GM18870 (cell line): ENCODE data around the gene TMEM167A.
"Not testable (repeated sequence)": the region's sequence is repeated elsewhere in the genome, so short reads cannot be mapped to it uniquely, and the experiment has no call there.

ENCODE experiments used
- ATAC-seq: cut with Tn5 transposase; IDR thresholded peaks from one replicate; pipeline ENCODE4 v1.9.1; 2021; ENCODE audit warnings: moderate library complexity; ENCODE audit not compliant: unreplicated experiment

Gene TMEM167A

DNA sequence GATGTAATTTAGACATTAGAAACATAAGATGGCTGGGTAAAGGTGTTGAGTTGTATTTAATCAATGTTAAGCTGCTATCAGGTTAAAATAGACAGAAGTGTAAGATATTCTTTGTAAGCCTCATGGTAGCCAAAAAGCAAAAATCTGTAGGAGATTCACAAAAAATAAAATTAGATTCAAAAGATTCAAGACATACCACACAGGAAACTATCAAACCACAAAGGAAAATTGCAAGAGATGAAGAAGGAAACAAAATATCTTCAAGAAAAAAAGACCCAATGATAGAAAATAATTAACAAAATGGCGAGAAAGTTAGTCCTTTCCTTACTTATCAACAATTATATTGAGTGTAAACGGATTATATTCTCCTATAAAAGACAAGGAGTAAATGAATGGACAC is 15.4 kb upstream of the TMEM167A start:
- no peak for ATAC-seq

GRCh38 chr5:83090169-83090568 is 13.0 kb upstream of the TMEM167A start:
- no peak for ATAC-seq

DNA sequence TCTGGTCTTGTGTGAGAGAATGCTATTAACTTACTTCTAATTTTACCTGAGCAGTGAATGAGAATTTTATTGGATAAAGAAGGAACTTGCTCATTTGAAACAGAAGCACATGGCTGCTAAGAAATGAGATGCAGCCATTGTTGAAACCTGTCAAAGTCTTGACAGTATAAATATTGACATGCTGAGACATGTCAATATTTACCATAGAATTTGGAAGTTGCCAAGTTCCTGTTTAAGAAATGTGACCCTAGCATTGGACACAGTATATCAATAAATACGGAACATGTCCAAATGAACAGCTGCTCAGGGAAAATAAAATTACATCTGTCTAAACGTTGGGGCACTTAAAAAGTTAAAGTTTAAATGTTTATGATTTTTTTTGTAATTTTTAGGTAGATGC is 7.9 kb upstream of the TMEM167A start:
- ATAC-seq = no peak

DNA sequence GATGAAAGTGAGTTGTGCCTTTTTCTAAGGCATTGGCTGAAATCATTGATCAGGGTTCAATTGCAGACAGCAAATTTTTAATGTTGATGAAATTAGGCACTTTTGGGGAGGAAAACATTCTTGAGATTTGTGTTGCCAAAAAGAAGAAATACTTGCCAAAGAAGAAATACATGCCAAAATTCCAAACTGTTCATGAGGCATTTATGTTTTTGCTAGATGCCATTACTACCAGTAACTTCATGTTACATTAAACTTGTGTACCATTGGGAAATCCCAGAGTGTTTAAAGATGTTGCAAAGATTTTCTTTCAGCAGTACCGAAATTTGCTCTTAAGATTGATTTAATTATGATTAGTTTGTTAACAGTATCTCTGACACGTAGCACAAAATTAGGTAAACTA is 7.1 kb upstream of the TMEM167A start:
- no peak for ATAC-seq

DNA sequence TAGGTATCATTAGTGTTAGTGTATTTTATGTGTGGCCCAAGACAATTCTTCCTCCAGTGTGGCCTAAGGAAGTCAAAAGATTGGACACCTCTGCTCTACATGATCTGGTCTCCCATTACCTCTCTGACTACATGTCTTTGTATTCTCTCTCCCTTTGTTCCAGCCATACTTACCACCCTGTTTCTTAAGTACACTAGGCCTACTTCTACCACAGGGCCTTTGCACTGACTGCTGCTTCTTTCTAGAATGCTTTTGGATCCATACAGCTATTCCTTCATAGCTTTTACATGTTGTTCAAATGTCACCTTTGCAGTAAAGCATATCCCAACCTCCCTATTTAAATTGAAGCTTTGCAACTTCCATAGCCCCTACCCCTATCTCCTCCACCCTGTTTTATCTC is 5.6 kb upstream of the TMEM167A start:
- ATAC-seq = no peak

DNA sequence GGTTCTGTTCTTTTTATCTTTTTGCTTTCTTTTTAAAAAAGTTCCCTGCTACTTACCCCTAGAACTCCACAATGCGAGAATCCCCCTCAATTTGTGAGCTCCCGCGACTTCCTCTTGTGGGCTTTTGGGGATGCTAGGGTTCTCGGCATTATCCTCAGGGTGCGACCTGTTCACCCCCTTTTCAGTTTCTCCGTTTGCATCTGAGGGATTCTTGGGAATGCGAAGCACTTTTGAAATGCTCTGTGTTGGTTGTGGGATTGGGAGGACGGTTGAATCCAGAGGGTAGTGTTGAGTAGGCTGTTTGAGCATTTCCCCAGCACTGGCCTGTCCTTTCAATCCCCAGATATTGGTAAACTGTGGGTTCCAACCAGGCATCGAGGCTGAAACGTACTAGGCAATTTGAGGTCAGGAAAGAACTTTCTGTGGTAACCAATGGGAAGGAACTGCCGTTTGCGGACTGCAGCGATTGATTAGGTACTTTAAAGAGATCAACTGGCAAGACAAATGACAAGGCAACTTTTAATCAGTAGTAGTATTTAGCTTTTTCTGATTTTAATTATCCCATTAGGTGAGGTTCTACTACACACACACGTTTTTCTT is 568 bp upstream of the TMEM167A start:
- ATAC-seq = peak; percentile 0

- no peak for ATAC-seq
These were observed 4.2 kb downstream of the TMEM167A start for GRCh38 chr5:83072966-83073365.

DNA sequence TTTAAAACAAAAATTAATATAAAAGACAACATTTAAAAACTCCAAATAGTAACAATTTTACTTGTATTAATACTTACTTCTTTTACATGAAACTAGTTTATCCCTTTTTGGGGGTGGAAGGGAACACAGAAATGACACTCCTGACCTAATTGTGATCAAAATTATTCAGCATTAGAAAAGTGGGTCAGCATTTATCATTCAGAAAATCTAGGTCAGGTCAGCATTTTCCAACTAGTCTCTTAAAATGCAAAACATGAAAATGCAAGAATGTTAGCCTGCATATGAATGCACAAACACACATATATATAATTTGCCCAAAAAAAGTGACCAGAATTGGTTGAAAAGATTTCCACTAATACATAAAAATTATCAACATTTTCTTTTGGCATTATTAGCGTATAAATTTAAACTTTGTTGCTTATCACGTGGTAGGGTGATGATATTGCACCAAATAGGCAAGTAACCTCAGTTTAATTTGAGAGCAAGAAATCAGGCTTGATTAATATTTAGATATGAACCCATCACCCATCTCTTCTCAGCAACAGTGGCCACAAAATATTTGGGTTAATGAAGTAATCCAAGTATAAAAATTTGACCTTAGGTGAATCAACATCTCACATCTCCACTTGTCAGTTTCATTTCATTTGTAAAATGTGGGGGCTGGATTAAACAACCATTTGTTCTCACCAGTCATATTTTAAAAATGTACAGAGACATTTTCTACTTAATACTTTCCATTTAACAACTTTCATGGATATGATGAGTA is 5.7 kb downstream of the TMEM167A start:
- ATAC-seq = no peak

- no peak for ATAC-seq
These were observed 7.9 kb downstream of the TMEM167A start for GRCh38 chr5:83069096-83069799.

GRCh38 chr5:83067377-83067776 is 9.8 kb downstream of the TMEM167A start:
- not testable (repeated sequence) for ATAC-seq

GRCh38 chr5:83066548-83067110 is 10.6 kb downstream of the TMEM167A start:
- no peak for ATAC-seq

GRCh38 chr5:83059341-83059740 is 17.9 kb downstream of the TMEM167A start:
- ATAC-seq = peak; percentile 67

- ATAC-seq = no peak
These were observed 18.5 kb downstream of the TMEM167A start for GRCh38 chr5:83058726-83059125.

DNA sequence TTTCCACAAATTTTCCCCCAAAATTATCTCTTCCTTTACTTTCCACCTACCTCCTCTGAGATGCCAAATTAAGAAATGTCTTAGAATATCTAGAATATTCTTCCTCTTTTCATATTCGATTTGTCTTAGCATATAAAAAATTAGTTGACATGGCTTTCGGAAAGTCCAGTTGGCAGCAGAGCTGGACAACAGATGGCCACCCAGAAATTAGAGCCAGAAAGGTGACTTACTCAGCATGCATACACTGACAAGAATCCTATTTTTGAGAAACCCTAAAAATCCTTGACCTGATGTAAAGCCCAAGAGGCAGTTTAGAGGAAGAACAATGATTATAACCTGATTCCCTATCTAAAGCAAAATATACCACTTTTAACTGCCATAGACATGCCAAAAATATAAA is 22.0 kb downstream of the TMEM167A start:
- no peak for ATAC-seq

DNA sequence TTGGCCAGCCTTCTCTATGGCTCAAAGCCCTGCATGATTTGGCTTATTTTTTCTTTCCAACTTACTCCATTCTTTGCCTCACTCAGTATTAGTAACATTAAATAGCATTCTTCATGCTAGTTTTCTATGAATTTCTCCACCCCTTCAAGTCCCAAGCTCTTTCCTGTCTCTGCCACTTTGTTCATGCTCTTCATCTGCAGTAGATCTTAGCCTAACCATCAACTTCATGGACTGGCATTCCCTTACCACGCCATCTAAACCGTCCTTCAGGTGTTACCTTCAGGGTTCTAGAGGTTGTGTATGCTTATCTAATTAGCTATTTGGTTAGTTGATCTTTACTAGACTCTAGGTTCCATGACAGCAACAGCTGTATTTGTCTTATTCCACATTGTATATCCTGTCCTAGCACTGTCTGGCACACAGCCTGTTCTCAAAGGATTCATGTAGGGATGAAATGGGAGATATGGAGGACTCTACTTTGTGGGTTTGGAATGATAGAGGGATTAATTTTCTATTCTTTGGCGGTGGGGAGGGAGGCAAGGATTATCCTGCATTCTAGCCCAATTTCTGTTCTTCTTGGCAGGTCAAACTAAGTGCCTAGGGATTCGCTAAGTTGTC is 26.4 kb downstream of the TMEM167A start:
- no peak for ATAC-seq

GRCh38 chr5:83049370-83049885 is 27.8 kb downstream of the TMEM167A start:
- no peak for ATAC-seq

DNA sequence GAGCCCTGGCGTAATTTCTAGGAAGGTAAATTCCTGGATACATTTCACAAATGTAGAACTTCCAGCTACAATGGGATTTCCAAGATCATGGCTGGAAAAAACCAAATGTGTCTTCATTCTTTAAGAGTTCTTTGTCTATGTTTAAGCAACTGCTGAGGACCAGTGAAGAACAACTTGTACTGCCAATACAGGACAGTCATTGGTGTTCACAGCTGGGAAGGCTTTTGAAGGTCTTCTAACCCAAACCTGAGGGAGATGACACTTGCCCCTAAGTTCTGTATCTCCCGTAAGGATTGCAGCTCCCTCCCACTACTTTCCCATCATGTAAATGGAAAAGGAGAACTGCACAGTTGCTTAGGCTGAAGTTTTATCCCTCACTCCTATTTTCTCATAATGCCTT is 28.4 kb downstream of the TMEM167A start:
- ATAC-seq = no peak

DNA sequence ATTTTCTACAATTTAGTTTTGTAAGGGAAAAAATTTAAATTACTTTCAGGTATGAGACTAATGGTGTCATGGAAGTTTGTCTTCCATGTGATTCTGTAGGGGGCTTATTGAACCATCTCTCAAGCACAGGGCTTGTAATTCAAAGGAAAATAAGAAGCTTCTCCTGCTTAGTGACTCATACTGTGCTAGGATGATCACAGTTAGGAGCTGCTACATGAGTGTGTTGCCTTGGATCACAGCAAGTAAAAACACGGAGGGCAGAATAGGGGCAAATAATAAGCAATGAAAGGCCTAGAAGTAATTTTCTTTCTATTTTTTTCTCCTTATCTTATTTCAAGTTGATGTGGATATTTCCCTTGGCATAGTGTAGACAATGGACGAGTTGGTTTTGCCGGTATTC is 28.9 kb downstream of the TMEM167A start:
- no peak for ATAC-seq

DNA sequence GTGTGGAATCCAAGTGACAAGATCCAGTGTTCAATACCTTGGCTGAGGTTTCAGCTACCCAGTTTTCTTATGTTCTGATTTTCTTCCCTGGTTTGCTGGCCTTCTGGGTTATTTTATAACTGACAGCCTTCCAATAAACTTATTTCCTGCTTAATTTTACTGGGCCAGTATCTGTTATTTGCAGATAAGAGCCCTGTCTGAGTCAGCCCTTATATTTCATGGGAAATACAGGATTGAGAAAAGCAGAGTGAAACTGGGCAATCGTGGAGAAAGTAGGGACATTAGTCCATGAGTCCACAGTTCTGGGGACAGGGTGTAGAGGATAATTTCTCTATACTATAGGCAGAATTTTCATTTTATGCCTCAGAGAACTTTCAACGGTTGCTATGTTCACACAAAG is 32.3 kb downstream of the TMEM167A start:
- no peak for ATAC-seq

GRCh38 chr5:83042507-83042906 is 34.7 kb downstream of the TMEM167A start:
- ATAC-seq = no peak

DNA sequence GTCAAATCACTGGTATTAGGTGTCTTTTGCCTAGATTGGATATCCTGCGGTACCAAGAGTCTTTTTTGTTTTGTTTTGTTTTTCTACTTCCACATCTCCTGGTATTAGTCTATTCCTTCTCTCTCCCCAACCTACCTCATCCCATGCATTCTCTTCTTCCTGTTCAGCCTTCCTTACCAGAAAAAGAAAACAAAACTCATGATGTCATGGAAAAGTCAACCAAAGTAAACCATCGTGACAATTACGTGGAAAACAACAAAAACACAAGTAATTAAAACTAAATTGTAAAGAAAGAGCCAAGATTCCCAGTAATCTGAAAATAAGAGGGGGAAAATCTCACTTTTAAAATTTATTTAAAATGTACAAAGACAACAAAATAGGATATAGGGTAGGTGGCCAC is 38.3 kb downstream of the TMEM167A start:
- no peak for ATAC-seq
